Esophagus squamous epithelium (tissue), 4 donors: Measurements from ENCODE around the gene SMYD3.

Experiments used
- POLR2A ChIP-seq, 4 donors: fragments of 450-650 bp; IDR thresholded peaks; one replicate each; pipeline ENCODE4 v1.6.1; 2017; ENCODE audit warnings: antibody characterized with exemption in 4 of 4, mild to moderate bottlenecking in 4 of 4, moderate library complexity in 3 of 4
- TF ChIP-seq, protein P1 (sequence below), 6 experiments: fragments of 450-650 bp in 4 of 6; fragments of 200-600 bp in 2 of 6; sonication (generic) in 2 of 6; IDR thresholded peaks; one replicate each; pipeline ENCODE4 v1.5.1; 2016 to 2019; ENCODE audit warnings: antibody characterized with exemption in 6 of 6, mild to moderate bottlenecking in 4 of 6, moderate library complexity in 4 of 6

DNA sequence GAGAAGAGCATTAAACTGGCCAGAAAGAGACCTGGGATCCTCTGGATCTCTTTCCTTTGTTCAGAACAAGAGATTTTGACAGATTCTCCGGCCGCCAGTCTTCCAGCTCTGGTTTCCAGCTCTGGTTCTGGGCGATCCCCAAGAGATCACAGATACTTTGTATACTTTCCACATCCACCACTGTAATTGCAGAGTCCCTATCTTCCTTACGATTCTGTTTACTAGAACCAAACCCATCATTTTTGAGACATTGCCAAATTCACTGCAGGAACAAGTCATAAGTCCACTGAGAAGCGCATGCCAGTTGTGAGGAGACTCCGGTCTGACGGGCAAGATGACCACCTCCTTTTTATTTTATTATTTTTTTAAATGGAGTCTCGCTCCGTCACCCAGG, 505.2 kb downstream of the SMYD3 start:
- no peak for TF ChIP-seq POLR2A (IDR thresholded peaks at IDR 0.05)
- TF ChIP-seq, protein P1, sequence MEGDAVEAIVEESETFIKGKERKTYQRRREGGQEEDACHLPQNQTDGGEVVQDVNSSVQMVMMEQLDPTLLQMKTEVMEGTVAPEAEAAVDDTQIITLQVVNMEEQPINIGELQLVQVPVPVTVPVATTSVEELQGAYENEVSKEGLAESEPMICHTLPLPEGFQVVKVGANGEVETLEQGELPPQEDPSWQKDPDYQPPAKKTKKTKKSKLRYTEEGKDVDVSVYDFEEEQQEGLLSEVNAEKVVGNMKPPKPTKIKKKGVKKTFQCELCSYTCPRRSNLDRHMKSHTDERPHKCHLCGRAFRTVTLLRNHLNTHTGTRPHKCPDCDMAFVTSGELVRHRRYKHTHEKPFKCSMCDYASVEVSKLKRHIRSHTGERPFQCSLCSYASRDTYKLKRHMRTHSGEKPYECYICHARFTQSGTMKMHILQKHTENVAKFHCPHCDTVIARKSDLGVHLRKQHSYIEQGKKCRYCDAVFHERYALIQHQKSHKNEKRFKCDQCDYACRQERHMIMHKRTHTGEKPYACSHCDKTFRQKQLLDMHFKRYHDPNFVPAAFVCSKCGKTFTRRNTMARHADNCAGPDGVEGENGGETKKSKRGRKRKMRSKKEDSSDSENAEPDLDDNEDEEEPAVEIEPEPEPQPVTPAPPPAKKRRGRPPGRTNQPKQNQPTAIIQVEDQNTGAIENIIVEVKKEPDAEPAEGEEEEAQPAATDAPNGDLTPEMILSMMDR (IDR thresholded peaks at IDR 0.05), result no peak
